22Rv1 (cell line): ENCODE data around the gene TGFB1.

ENCODE experiments used
- CTCF ChIP-seq: fragments of 450-650 bp; IDR thresholded peaks from 2 replicates; pipeline ENCODE4 v1.5.1; 2017; ENCODE audit warnings: mild to moderate bottlenecking
- ZFX ChIP-seq: fragments of 450-650 bp; IDR thresholded peaks from 2 replicates; pipeline ENCODE4 v1.6.1; 2017; ENCODE audit warnings: antibody characterized with exemption, borderline replicate concordance

GRCh38 chr19:41355802-41356201, 2.1 kb upstream of the TGFB1 start:
- no peak for TF ChIP-seq CTCF
- no peak for TF ChIP-seq ZFX
